ENCODE measurements around the gene KAT2B.
A peak's percentile ranks its signal among the peaks of the same experiment; 100 is the strongest.
"Not testable (repeated sequence)": the region's sequence is repeated elsewhere in the genome, so short reads cannot be mapped to it uniquely, and the experiment has no call there.

KAT2B gene

GRCh38 chr3:20039765-20040547, at the start of gene KAT2B:
KAT2B (plus strand) TSS chr3:20040446; CDS start chr3:20040478, 32 bp downstream.
- DNase-seq (ENCODE audit: low read depth in 2 of 2), result peak; percentile 68 to 72

GRCh38 chr3:19994796-19995195, 45.5 kb upstream of the KAT2B start:
- DNase-seq (ENCODE audit: low read depth in 2 of 2), result no peak

DNA sequence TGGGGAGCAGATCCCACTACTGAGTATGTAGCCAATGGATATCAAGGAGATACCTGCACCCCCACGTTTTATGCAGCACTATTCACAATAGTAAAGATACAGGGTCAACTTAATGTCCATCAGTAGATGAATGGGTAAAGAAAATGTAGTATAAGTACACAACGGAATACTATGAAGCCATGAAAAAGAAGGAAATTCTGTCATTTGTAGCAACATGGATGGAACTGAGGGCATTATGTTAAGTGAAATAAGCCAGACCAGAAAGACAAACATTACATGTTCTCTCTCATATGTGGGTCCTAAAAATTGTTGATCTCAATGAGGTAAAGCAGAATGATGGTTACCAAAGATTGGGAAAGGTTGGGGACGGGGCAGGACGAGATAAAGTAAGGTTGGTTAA, 42.7 kb upstream of the KAT2B start:
- no peak for DNase-seq (ENCODE audit: low read depth in 2 of 2)

DNA sequence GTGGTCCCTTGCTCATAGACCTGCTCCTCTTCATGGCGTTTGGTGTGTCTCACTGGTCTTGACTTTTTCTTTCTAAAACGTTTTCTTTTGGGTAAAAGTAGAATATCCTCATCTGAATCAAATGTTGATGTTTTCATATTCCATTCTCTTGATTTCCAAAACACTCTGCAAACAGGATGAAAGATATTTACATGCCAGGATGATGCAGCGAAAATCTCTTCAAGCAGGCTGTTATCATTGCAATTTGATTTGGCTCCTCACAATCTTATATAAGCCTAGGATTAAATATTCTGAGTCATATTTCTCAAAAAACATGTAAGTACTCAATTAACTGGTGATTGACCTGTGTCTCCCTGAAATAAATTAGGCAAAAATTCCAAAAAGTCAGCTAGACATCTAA, 38.3 kb upstream of the KAT2B start:
- DNase-seq (ENCODE audit: low read depth in 2 of 2), result no peak

- DNase-seq (ENCODE audit: low read depth in 2 of 2), result no peak
These were observed 32.3 kb upstream of the KAT2B start for GRCh38 chr3:20007960-20008359.

DNA sequence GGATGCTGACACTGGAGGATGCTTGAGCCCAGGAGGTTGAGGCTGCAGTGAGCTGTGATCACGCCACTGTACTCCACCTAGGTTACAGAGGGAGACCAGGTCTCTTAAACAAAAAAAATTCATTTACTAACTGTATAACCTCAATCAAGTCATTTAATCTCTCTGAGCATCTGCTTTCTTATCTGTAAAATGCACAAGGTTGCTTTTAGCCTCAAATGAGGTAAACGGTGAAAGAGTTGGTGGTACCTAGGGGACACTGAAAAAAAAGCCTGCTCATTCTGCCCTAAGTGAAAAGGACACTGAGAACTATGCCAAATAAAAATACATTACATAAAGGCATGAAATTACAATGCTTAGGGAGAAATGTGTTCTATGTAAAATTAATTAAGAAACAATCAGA, 31.6 kb upstream of the KAT2B start:
- DNase-seq (ENCODE audit: low read depth in 2 of 2), result no peak

DNA sequence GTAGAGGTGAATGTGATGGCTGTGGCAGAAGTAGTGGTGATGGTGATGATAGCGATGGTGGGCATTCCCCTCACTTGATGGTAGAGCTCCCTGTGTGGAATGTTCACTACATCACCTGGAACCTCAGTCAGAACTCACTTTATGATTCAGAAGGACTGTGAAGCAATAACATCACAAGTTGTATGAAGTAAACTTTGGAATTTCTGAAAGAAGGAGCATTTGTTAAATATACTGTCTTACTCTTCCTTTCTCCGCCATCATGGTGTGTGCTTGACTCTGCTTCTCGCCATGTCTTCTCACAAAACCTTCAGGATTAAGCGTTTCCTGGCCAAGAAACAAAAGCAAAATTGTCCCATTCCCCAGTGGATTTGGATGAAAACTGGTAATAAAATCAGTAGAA, 28.1 kb upstream of the KAT2B start, which contains the start of gene PP2D1:
PP2D1 (minus strand) TSS at position 101 of the 400 bp plus-strand sequence. CDS start 192 bp downstream, outside the sequence.
- no peak for DNase-seq (ENCODE audit: low read depth in 2 of 2)

- no peak for DNase-seq (ENCODE audit: low read depth in 2 of 2)
These were observed 26.9 kb upstream of the KAT2B start for GRCh38 chr3:20013396-20013795.

- DNase-seq (ENCODE audit: low read depth in 2 of 2), result no peak
These were observed 24.7 kb upstream of the KAT2B start for GRCh38 chr3:20015525-20015924.

GRCh38 chr3:20016076-20016475, 24.2 kb upstream of the KAT2B start:
- DNase-seq (ENCODE audit: low read depth in 2 of 2), result not testable (repeated sequence)

GRCh38 chr3:20022954-20023622, 17.2 kb upstream of the KAT2B start:
- no peak for DNase-seq (ENCODE audit: low read depth in 2 of 2)

- no peak for DNase-seq (ENCODE audit: low read depth in 2 of 2)
These were observed 16.4 kb upstream of the KAT2B start for GRCh38 chr3:20023623-20024405.

GRCh38 chr3:20027136-20027535, 13.1 kb upstream of the KAT2B start:
- DNase-seq (ENCODE audit: low read depth in 2 of 2), result no peak

GRCh38 chr3:20028905-20029331, 11.3 kb upstream of the KAT2B start:
- DNase-seq (ENCODE audit: low read depth in 2 of 2), result no peak

DNA sequence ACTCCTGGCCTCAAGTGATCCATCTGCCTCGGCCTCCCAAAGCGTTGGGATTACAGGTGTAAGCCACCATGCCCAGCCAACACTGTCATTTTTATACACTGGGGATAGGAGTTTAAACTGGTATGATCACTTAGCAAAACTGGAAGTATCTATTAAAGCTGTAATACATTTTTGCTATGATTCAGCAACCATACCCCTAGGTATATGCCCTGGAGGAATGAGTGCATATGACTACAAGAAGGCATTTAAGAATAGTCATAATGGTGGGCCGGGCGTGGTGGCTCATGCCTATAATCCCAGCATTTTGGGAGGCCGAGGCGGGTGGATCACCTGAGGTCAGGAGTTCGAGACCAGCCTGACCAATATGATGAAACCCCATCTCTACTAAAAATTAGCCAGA, 8.3 kb upstream of the KAT2B start:
- DNase-seq (ENCODE audit: low read depth in 2 of 2), result not testable (repeated sequence)

- DNase-seq (ENCODE audit: low read depth in 2 of 2), result no peak
These were observed 5.2 kb upstream of the KAT2B start for GRCh38 chr3:20035019-20035418.

- no peak for DNase-seq (ENCODE audit: low read depth in 2 of 2)
These were observed 2.8 kb upstream of the KAT2B start for GRCh38 chr3:20037255-20037996.

- no peak for DNase-seq (ENCODE audit: low read depth in 2 of 2)
These were observed 1.4 kb upstream of the KAT2B start for GRCh38 chr3:20038699-20039465.

- no peak for DNase-seq (ENCODE audit: low read depth in 2 of 2)
These were observed 831 bp upstream of the KAT2B start for GRCh38 chr3:20039466-20039764.

DNA sequence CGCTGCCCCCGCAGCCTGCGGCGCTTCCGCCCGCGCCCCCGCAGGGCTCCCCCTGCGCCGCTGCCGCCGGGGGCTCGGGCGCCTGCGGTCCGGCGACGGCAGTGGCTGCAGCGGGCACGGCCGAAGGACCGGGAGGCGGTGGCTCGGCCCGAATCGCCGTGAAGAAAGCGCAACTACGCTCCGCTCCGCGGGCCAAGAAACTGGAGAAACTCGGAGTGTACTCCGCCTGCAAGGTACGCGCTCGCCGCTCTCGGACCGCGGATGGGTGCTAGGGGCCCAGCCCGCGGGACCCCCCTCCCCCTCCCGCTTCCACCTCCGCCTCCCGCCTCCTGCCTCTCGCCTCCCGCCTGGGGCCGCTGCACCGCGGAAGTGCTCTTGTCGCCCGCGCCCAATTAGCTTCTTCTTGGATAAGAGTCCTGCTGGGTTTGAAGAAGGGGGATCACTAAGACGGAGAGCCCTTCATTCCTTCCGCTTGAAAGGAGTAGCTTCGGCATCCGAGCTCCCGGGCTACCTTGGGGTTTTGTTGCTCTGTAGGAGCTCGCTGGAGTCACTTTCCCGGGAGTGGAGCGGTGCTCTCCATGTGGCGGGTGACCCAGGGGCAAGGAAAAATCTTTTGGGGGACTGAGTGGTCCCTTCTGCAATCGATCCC, 426 bp downstream of the KAT2B start:
- peak in 1 of 2 experiments; percentile 65 for DNase-seq (ENCODE audit: low read depth in 2 of 2)
